Heart right ventricle (tissue), 16 donors: ENCODE data around the gene NHS. TPM values are rescaled to one million over a fixed set of nuclear protein-coding genes. Genes with fewer than 3 reads are reported as not detected.

ENCODE experiments used
- ATAC-seq, 8 donors: fragments of 200-7000 bp; cut with Tn5 transposase; one replicate each; pipeline ENCODE4 v1.9.1; 2020; ENCODE audit warnings: mild to moderate bottlenecking in 8 of 8, moderate library complexity in 8 of 8, moderate number of reproducible peaks in 1 of 8
- DNase-seq, 2 donors: peaks; one replicate each; pipeline ENCODE4 v3.0.0-alpha.2; 2020
- H3K27ac ChIP-seq, 10 donors: fragments of 200-600 bp; sonication (generic) in 2 of 10; one replicate each; pipeline versions ENCODE4 v1.5.0 to v1.8.0; 2020 to 2022; ENCODE audit warnings: mild to moderate bottlenecking in 3 of 10
- H3K27me3 ChIP-seq, 7 donors: fragments of 200-600 bp; one replicate each; pipeline ENCODE4 v1.8.0; 2021 to 2022; ENCODE audit warnings: mild to moderate bottlenecking in 2 of 7
- H3K36me3 ChIP-seq, 9 donors: fragments of 200-600 bp; sonication (generic) in 1 of 9; one replicate each; pipeline versions ENCODE4 v1.5.0 to v1.8.0; 2020 to 2022; ENCODE audit warnings: mild to moderate bottlenecking in 2 of 9
- H3K4me1 ChIP-seq, 9 donors: fragments of 200-600 bp; sonication (generic) in 1 of 9; one replicate each; pipeline versions ENCODE4 v1.5.0 to v1.8.0; 2020 to 2022; ENCODE audit warnings: mild to moderate bottlenecking in 4 of 9
- H3K4me3 ChIP-seq, 10 donors: fragments of 200-600 bp; sonication (generic) in 2 of 10; one replicate each; pipeline versions ENCODE4 v1.5.0 to v1.8.0; 2020 to 2022; ENCODE audit warnings: mild to moderate bottlenecking in 7 of 10, moderate library complexity in 2 of 10
- H3K9me3 ChIP-seq, 11 donors: fragments of 200-600 bp in 10 of 11; sonication (generic) in 2 of 11; one replicate each; pipeline versions ENCODE4 v1.5.0 to v1.8.0; 2013 to 2022; ENCODE audit warnings: mild to moderate bottlenecking in 2 of 11, control low read depth in 1 of 11, moderate library complexity in 1 of 11
- WGBS, 2 donors: extraction: QIAGEN DNeasy Blood & Tissue Kit; methylation state at CpG; one replicate each; pipeline ENCODE4 v1.1.7; 2013; ENCODE audit warnings: inconsistent platforms in 1 of 2; 5-methylcytosine and 5-hydroxymethylcytosine counted together
- intact Hi-C, 10 donors: fragments of 100-400 bp; cut with DNase I; formaldehyde crosslinking; loops; one replicate each; pipeline versions ENCODE4 v1.11.1 to v1.14.2; 2022
- polyA plus RNA-seq, 2 donors: library from polyadenylated mRNA; stranded (reverse); fragments of 200-250 nt; gene quantifications; one replicate each; pipeline ENCODE4 v1.2.3, GENCODE V29; 2013
- total RNA-seq, 10 donors: library from RNA; stranded (reverse); fragmentation: NEBNext Ultra II Directional in 3 of 10; extraction: Animal tissue kit (Norgen Biotek cat#: 25700) in 3 of 10; gene quantifications; one replicate each; pipeline versions ENCODE4 v1.2.1 to v1.2.4, GENCODE V29; 2021 to 2023
- TF ChIP-seq, protein P1 (sequence below), 9 donors: fragments of 200-600 bp; sonication (generic) in 2 of 9; IDR thresholded peaks; one replicate each; pipeline versions ENCODE4 v1.5.0 to v1.8.0; 2021 to 2022; ENCODE audit warnings: antibody characterized with exemption in 9 of 9, mild to moderate bottlenecking in 5 of 9, moderate library complexity in 1 of 9
- donor health status: Arrhythmogenic right ventricular cardiomyopathy.
- donor health status: ischemic (EF 13 %, LVEDD 7.1; RV severe dilation, severe dysfunction).
- donor health status: healthy with polysubstance abuse.
- donor health status: DM: no; HTN: yes; CAD: no.
- donor health status: DM: no; HTN: no; CAD: no.
- donor health status: ischemic (EF 25% LVEDD 6.9; RV normal size, moderate dysfunction).
- donor health status: ischemic (EF 25% LVEDD 5.7; RV mildly dilated, moderate dysfunction).
- donor health status: healthy.
- donor health status: DM: yes; HTN: yes; CAD: no.
- donor health status: Ischemic cardiomyopathy.
- donor health status: ischemic (EF 35%, LVEDD 5.7; RV mildly dilated, moderate dysfunction).
- donor health status: nonischemic (EF 11% LVEDD 7.7; RV severe dilation, severe dysfunction).
- donor health status: DM: yes; HTN: yes; CAD: no.
- donor health status: PGD.
- donor health status: ischemic (EF 29% LVEDD 5.4; RV normal size, mild dysfunction).
- donor health status: nonischemic (EF 23%, LVEDD 6.1; RV moderate dilation, normal function).

Gene NHS
- total and polyA plus RNA-seq, 12 donors = 0.20 to 2.7 (median 1.2) TPM

DNA sequence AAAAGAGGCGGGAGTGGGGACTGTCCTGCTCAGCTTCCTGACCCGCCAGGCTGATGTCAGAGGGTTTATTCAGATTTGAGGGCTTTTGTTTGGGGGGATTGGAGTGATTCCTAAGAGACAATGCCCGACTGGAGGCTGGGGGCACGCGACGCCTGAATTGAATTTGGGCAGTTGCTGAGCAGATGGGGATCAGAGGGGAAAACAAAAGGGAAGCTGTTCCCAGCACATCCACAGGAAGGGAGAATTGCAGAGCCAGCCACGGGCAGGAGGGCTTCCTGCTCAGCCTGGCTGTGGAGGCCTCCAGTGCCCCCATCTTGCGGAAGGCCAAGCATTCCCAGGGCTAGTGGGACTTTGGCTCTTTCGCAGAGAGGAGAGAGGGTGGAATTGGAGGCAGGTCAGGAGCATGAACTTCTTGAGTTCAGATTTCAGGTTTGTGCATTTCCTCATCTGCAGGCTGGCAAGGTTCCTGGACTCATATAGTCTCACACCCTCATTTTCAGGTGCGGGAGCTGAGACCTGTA, 162.8 kb downstream of the NHS start:
- TF ChIP-seq, protein P1, sequence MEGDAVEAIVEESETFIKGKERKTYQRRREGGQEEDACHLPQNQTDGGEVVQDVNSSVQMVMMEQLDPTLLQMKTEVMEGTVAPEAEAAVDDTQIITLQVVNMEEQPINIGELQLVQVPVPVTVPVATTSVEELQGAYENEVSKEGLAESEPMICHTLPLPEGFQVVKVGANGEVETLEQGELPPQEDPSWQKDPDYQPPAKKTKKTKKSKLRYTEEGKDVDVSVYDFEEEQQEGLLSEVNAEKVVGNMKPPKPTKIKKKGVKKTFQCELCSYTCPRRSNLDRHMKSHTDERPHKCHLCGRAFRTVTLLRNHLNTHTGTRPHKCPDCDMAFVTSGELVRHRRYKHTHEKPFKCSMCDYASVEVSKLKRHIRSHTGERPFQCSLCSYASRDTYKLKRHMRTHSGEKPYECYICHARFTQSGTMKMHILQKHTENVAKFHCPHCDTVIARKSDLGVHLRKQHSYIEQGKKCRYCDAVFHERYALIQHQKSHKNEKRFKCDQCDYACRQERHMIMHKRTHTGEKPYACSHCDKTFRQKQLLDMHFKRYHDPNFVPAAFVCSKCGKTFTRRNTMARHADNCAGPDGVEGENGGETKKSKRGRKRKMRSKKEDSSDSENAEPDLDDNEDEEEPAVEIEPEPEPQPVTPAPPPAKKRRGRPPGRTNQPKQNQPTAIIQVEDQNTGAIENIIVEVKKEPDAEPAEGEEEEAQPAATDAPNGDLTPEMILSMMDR (IDR thresholded peaks at IDR 0.05) = no peak
- intact Hi-C loops = loop anchor here in 7 of 10 donors (5.0 to 10.0 kb wide), 7 partner anchors 47 to 295 kb away; no protein-coding TSS in a partner anchor
- H3K27me3 ChIP-seq = peaks cover 0 to 17% (median 0%) of the 10 kb centered on the region in 7 donors
- H3K9me3 ChIP-seq = peaks cover 0 to 5% (median 0%) of the 10 kb centered on the region in 11 donors
- no peak overlapping the region for H3K27ac ChIP-seq
- no peak for DNase-seq
- no peak overlapping the region for H3K4me3 ChIP-seq
- H3K4me1 ChIP-seq = no peaks in the 10 kb centered on the region
- H3K36me3 ChIP-seq = no peaks in the 10 kb centered on the region
- WGBS, 2 donors = 77 to 87% methylated on average over 10 of the region's 10 CpGs
- no peak for ATAC-seq

DNA sequence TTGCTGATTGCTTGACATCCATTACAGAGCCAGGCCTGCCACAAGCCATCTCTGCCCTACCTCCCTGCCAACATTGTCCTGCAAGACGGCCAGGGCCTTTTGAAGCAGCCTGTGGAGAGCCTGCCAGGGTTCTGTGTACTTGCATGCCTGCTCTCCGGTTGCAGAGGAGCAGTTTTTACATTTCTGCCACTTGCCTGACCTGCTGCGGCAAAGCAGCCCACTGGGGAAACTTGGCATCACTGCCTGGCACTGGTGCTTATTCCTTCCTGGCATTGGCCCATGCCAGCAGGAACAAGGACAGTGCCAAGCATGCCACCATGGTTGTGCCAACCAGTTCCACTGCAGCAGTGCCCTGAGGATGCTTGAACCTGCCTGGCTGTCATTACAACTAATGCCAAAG, 167.1 kb downstream of the NHS start:
- DNase-seq (peak; percentile 4 to 9), ATAC-seq (peak in 5 of 8 donors; percentile 29 to 79 (median 42))
- WGBS, 2 donors = 43 to 46% methylated on average over 3 of the region's 3 CpGs

DNA sequence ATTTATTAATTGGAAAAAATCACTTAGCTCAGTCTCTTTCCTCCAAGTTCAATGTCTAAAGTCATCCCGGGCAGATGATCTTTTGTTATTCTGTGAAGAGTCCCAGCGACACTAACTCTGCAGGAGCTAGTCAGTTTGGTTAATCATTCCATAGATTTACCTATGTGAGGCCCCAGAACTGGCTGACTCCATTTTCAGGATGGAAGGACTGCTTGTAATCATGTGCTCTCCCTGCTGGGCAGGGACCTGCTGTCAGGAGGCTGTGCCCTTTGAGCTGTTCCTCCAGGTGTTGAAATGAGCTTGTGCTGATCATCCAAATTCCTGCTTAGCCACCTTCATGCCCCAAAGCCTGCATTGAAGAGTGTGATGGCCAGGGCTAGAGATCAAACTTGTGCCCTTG, 169.8 kb downstream of the NHS start:
- Histone ChIP-seq H3K27me3 (peaks cover 0 to 4% (median 0%) of the 10 kb centered on the region in 7 donors), H3K9me3 (peaks cover 0 to 2% (median 0%) of the 10 kb centered on the region in 11 donors), H3K4me3 (no peak overlapping the region), H3K27ac (no peak overlapping the region), H3K36me3 (no peaks in the 10 kb centered on the region), H3K4me1 (peaks cover 0 to 10% (median 0%) of the 10 kb centered on the region in 9 donors)
- intact Hi-C loops = no loop called here
- no peak for ATAC-seq
- DNase-seq = no peak
- 96 to 97% methylated on average over 2 of the region's 2 CpGs for WGBS, 2 donors
- TF ChIP-seq, protein P1 (IDR thresholded peaks at IDR 0.05) = no peak

More for the DNA sequence above, 167.1 kb downstream of the NHS start:
- H3K4me3 ChIP-seq = no peak overlapping the region
- TF ChIP-seq, protein P1 (IDR thresholded peaks at IDR 0.05) = no peak
- H3K4me1 ChIP-seq = no peaks in the 10 kb centered on the region
- no peak overlapping the region for H3K27ac ChIP-seq
- H3K9me3 ChIP-seq = peaks cover 0 to 5% (median 0%) of the 10 kb centered on the region in 11 donors
- H3K36me3 ChIP-seq = no peaks in the 10 kb centered on the region
- peaks cover 0 to 13% (median 0%) of the 10 kb centered on the region in 7 donors for H3K27me3 ChIP-seq
- intact Hi-C loops = no loop called here

DNA sequence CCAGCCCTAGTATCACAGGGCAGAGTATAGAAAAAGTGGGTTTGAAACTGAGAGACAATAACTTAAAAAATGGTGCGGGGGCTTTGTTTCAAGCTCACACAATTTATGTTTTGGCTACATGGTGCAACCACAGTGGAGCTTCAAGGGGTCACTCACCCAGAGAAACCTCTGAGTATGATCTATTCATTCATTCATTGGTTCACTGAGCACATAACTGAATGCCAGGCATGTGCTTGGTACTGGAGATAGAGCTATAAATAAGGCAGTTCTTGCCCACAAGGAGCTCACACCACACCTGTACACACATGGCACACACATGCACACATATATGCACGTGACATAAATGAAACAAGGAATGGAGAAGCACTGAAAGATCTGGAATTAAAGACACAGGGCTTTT, 171.4 kb downstream of the NHS start:
- DNase-seq (no peak), ATAC-seq (no peak)
- no peak overlapping the region for H3K4me3 ChIP-seq
- no peaks in the 10 kb centered on the region for H3K9me3 ChIP-seq
- intact Hi-C loops = no loop called here
- H3K4me1 ChIP-seq = peaks cover 0 to 10% (median 0%) of the 10 kb centered on the region in 9 donors
- peaks cover 0 to 7% (median 0%) of the 10 kb centered on the region in 7 donors for H3K27me3 ChIP-seq
- H3K36me3 ChIP-seq = no peaks in the 10 kb centered on the region
- TF ChIP-seq, protein P1 (IDR thresholded peaks at IDR 0.05) = no peak
- 90 to 91% methylated on average over 2 of the region's 2 CpGs for WGBS, 2 donors
- no peak overlapping the region for H3K27ac ChIP-seq
